ENCODE measurements around the gene HHAT.
"Not testable (repeated sequence)": the region's sequence is repeated elsewhere in the genome, so short reads cannot be mapped to it uniquely, and the experiment has no call there.

The HHAT gene

GRCh38 chr1:210340311-210340710 lies 11.6 kb downstream of the HHAT start:
- TF ChIP-seq Cebpa-rat (IDR thresholded peaks at IDR 0.05): no peak
- Histone ChIP-seq H3K4me2 (peak overlapping the region; percentile 16 to 91 (median 78); a peak in 19 of 22 replicates), H3K9ac (no peak overlapping the region)

DNA sequence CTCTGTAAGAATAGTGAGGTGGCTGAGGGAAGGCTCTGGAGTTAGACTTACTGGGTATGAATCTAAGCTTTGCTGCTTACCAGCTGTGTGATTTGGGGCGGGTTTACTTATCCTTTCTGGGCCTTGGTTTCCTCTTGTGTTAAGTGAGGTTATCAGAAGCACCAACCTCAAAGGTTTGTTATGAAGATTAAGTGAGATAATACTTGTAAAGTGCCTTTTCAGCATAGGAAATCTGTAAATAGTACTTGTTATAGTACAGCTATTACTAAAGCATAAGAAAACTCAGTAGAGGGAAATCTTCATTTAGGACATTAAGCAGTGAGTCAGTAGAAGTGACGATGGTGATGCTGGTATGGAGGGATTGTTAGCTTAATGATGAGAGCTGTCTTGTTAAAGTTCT lies 12.1 kb downstream of the HHAT start:
- TF ChIP-seq Cebpa-rat (IDR thresholded peaks at IDR 0.05): no peak
- Histone ChIP-seq H3K4me2 (peak overlapping the region in 9 of 11 experiments; percentile 15 to 91 (median 80); a peak in 14 of 22 replicates), H3K4me3 (no peak overlapping the region), H3K27me3 (no peaks in the 10 kb centered on the region), H4K20me1 (no peaks in the 10 kb centered on the region), H3K9me3 (replicated peaks in 1 of 11) (no peaks in the 10 kb centered on the region), H3K9ac (no peak overlapping the region), H3K36me3 (no peaks in the 10 kb centered on the region), H3K4me1 (peaks cover 37 to 65% (median 58%) of the 10 kb centered on the region in 10 experiments), H3K27ac (no peak overlapping the region)

More at GRCh38 chr1:210340311-210340710, 11.6 kb downstream of the HHAT start:
- no peaks in the 10 kb centered on the region for H3K27me3 ChIP-seq
- H3K27ac ChIP-seq: no peak overlapping the region
- no peaks in the 10 kb centered on the region for H3K36me3 ChIP-seq
- H3K4me3 ChIP-seq: no peak overlapping the region
- peaks cover 37 to 60% (median 56%) of the 10 kb centered on the region in 10 experiments for H3K4me1 ChIP-seq
- H3K9me3 ChIP-seq (replicated peaks in 1 of 11): no peaks in the 10 kb centered on the region
- no peaks in the 10 kb centered on the region for H4K20me1 ChIP-seq

- H4K20me1 ChIP-seq: no peaks in the 10 kb centered on the region
- no peaks in the 10 kb centered on the region for H3K27me3 ChIP-seq
- H3K4me1 ChIP-seq: peaks cover 49 to 84% (median 72%) of the 10 kb centered on the region in 10 experiments
- peak overlapping the region; percentile 70 to 96 (median 86) for H3K4me2 ChIP-seq
- H3K27ac ChIP-seq: peak overlapping the region in 9 of 11 experiments; percentile 22 to 78 (median 59); a peak in 17 of 22 replicates
- H3K4me3 ChIP-seq: peak overlapping the region; percentile 14 to 61 (median 42); a peak in 19 of 20 replicates
- no peaks in the 10 kb centered on the region for H3K9me3 ChIP-seq (replicated peaks in 1 of 11)
- no peak for TF ChIP-seq Cebpa-rat (IDR thresholded peaks at IDR 0.05)
- H3K9ac ChIP-seq: peak overlapping the region; percentile 29 to 70 (median 51); a peak in 18 of 22 replicates
- H3K36me3 ChIP-seq: no peaks in the 10 kb centered on the region
Observed at GRCh38 chr1:210342986-210343780, 14.5 kb downstream of the HHAT start.

DNA sequence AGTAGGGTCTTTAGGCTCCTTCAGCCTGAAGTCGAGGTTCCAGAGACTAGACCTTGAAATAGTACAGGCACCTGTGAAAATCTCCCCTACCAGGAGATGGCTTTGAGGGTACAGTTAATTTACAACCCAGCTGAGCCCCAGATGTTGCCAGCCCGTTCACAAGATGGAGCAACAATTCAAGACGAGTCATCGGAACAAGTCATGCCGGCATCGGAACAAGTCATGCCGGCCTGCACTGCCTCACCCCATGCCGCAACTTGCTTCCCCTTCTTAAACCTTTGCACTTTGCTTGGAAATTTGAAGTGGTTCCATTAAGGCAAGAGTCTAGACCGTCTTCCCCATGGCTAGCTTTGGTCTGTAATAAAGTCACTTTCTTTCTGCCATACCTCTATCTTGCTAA lies 16.0 kb downstream of the HHAT start:
- no peak for TF ChIP-seq Cebpa-rat (IDR thresholded peaks at IDR 0.05)
- Histone ChIP-seq H3K4me1 (peaks cover 49 to 80% (median 70%) of the 10 kb centered on the region in 10 experiments), H4K20me1 (no peaks in the 10 kb centered on the region), H3K9me3 (replicated peaks in 1 of 11) (peaks cover 0 to 8% (median 0%) of the 10 kb centered on the region in 11 experiments; a peak in 3 of 22 replicates), H3K36me3 (peaks cover 0 to 9% (median 0%) of the 10 kb centered on the region in 11 experiments; a peak in 5 of 22 replicates), H3K27ac (peak overlapping the region in 6 of 11 experiments; percentile 46 to 78 (median 63); a peak in 7 of 22 replicates), H3K4me3 (no peak overlapping the region), H3K9ac (no peak overlapping the region), H3K4me2 (peak overlapping the region; percentile 70 to 96 (median 86); a peak in 20 of 22 replicates), H3K27me3 (no peaks in the 10 kb centered on the region)

DNA sequence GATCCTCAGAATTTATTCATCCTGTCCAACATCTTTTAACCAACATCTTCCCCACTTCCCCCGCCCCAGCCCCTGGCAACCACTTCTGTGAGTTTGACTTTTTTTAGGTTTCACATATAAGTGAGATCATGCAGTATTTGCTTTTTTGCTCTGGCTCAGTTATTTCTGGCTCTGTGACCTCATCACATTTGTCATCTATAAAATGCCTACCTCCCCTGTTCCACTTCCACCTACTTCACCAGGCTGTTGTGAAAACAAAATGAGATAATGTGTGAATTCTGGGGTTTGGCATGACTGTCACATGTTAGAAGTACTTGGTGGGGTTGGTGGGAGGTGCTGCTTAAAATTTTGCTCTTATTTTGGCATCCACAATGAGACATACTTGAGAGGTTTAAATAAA lies 18.4 kb downstream of the HHAT start:
- H3K9ac ChIP-seq: no peak overlapping the region
- H3K27ac ChIP-seq: peak overlapping the region in 3 of 11 experiments; percentile 16 to 54 (median 23); a peak in 2 of 22 replicates
- H3K9me3 ChIP-seq (replicated peaks in 1 of 11): peaks cover 0 to 9% (median 0%) of the 10 kb centered on the region in 11 experiments; a peak in 4 of 22 replicates
- H4K20me1 ChIP-seq: no peaks in the 10 kb centered on the region
- TF ChIP-seq Cebpa-rat (IDR thresholded peaks at IDR 0.05): no peak
- no peaks in the 10 kb centered on the region for H3K27me3 ChIP-seq
- H3K4me2 ChIP-seq: peak overlapping the region in 7 of 11 experiments; percentile 11 to 45 (median 28); a peak in 6 of 22 replicates
- H3K36me3 ChIP-seq: peaks cover 0 to 20% (median 3%) of the 10 kb centered on the region in 11 experiments; a peak in 5 of 22 replicates
- no peak overlapping the region for H3K4me3 ChIP-seq
- H3K4me1 ChIP-seq: peaks cover 31 to 56% (median 47%) of the 10 kb centered on the region in 10 experiments

DNA sequence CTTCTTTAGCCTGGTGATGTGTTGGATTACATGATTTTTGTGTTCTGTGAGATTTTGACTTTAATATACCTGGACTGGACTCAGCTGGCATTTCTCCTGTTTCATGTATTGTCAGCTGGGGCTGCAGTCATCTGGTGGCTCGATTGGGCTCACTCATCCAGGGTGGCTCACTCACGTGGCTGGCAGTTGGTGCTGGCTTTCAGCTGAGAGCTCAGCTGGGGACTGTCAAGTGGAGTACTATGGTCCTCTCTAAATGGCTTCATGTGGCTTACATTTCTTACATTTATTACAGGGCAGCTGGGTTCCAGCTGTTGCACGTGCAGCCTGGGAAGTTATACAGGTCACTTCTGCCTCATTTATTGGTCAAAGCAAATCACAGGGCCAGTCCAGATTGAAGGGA lies 22.8 kb downstream of the HHAT start:
- Histone ChIP-seq H3K36me3 (peaks cover 0 to 20% (median 4%) of the 10 kb centered on the region in 11 experiments; a peak in 6 of 22 replicates), H3K4me1 (peaks cover 3 to 27% (median 10%) of the 10 kb centered on the region in 10 experiments; a peak in 18 of 20 replicates), H3K9me3 (replicated peaks in 1 of 11) (peaks cover 0 to 9% (median 0%) of the 10 kb centered on the region in 11 experiments; a peak in 4 of 22 replicates), H3K27me3 (no peaks in the 10 kb centered on the region), H3K4me2 (no peak overlapping the region), H3K27ac (no peak overlapping the region), H3K9ac (no peak overlapping the region), H3K4me3 (no peak overlapping the region), H4K20me1 (no peaks in the 10 kb centered on the region)
- TF ChIP-seq Cebpa-rat (IDR thresholded peaks at IDR 0.05): no peak

DNA sequence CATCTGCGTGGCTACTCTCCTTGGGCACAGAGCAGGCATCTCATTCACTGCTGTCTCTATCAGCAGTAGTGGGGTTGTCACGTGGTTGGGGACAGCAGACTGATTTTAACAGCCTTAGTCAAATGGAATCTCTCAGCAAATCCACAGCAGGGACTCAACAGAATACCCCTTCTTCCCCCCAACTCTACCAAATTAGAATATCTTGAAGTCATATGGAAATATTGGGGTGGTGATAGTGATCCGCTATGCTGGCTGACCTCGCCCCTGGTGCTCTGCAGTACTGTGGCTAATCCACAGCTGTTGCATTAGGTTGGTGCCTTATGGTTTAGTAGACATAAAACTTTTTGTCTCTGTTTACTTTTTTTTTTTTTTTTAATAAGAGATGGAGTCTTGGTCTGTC lies 23.9 kb downstream of the HHAT start:
- no peak for TF ChIP-seq Cebpa-rat (IDR thresholded peaks at IDR 0.05)
- Histone ChIP-seq H4K20me1 (no peaks in the 10 kb centered on the region), H3K36me3 (peaks cover 0 to 20% (median 6%) of the 10 kb centered on the region in 11 experiments; a peak in 6 of 22 replicates), H3K9ac (no peak overlapping the region), H3K4me1 (peaks cover 0 to 16% (median 0%) of the 10 kb centered on the region in 10 experiments; a peak in 5 of 20 replicates), H3K27ac (no peak overlapping the region), H3K4me2 (0 out of 22 replicates have a peak overlapping the region, but pooled peaks of 1 of the 11 experiments have one; percentile 12), H3K9me3 (replicated peaks in 1 of 11) (peaks cover 0 to 9% (median 0%) of the 10 kb centered on the region in 11 experiments; a peak in 4 of 22 replicates), H3K4me3 (no peak overlapping the region), H3K27me3 (no peaks in the 10 kb centered on the region)

GRCh38 chr1:210354305-210354704 lies 25.6 kb downstream of the HHAT start:
- peaks cover 0 to 14% (median 0%) of the 10 kb centered on the region in 10 experiments; a peak in 4 of 20 replicates for H3K4me1 ChIP-seq
- not testable (repeated sequence) for H3K4me2 ChIP-seq; H3K27ac ChIP-seq; H3K4me3 ChIP-seq; H3K27me3 ChIP-seq; H4K20me1 ChIP-seq; H3K9ac ChIP-seq; H3K9me3 ChIP-seq (replicated peaks in 1 of 11)
- H3K36me3 ChIP-seq: peaks cover 0 to 15% (median under 1%) of the 10 kb centered on the region in 11 experiments; a peak in 5 of 22 replicates
- peak in 2 of 11 experiments; percentile 18 to 65; a peak in 2 of 22 replicates for TF ChIP-seq Cebpa-rat (IDR thresholded peaks at IDR 0.05)

DNA sequence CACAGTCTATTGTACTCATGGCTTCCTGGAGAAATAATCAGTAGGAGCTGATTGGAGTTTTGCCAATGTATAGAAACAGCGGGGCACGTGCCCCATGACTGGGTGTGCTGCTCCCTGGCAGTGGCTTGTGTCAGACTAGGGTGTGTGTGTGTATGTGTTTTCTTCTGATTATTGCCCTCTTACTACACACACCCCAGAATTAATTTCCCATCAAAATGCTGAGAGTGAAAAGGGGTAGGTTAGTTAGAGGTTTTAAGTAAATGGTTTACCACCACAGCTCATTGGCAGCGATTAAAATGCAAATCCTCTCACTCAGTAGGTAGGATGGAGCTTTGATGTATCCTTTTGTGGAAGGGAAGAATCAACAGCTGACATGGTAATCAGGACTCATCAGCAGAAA lies 29.9 kb downstream of the HHAT start:
- Histone ChIP-seq H3K4me1 (peaks cover 0 to 3% (median 0%) of the 10 kb centered on the region in 10 experiments; a peak in 3 of 20 replicates), H3K27me3 (no peaks in the 10 kb centered on the region), H3K4me2 (no peak overlapping the region), H4K20me1 (no peaks in the 10 kb centered on the region), H3K36me3 (peaks cover 0 to 8% (median 0%) of the 10 kb centered on the region in 11 experiments; a peak in 2 of 22 replicates), H3K9me3 (replicated peaks in 1 of 11) (no peaks in the 10 kb centered on the region), H3K27ac (no peak overlapping the region), H3K4me3 (no peak overlapping the region), H3K9ac (no peak overlapping the region)
- TF ChIP-seq Cebpa-rat (IDR thresholded peaks at IDR 0.05): no peak

All from BLaER1 treated with 17β-estradiol and CSF1 and Interleukin-3, amounts not matched to agents 10 nM and 100 nM (cell line).